ENCODE measurements around the gene KRT26. TPM values are rescaled to one million over a fixed set of nuclear protein-coding genes. Genes with fewer than 3 reads are reported as not detected.

The KRT26 gene
- total and polyA plus RNA-seq, 2 of the 4 experiments (the other 2 are of a cell fraction): not detected

DNA sequence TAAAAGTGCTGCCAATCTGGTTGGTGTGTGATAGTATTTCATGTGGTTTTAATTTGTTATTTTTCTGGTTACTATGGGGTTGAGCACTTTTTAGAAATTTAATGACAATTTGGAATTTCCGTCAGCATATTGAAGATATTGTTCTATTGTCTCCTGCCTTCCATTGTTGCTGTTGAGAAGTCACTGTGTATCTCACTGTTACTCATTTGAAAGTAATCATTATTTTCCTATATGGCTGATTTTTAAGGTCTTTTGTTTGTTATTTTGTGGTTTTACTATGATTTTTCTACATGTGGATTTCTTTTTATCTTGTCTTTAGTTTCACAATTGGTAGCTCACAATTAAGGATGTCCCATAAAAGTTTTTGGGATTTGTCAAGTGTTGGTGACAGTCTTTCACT, 8.2 kb downstream of the KRT26 start:
- H3K18ac ChIP-seq (ENCODE audit: low read depth, low read length): no peak overlapping the region
- H2BK15ac ChIP-seq (ENCODE audit: low read depth, low read length): no peak overlapping the region
- H2AK9ac ChIP-seq (replicated peaks; ENCODE audit: low read depth, low read length, poor library complexity): no peak overlapping the region
- H2BK120ac ChIP-seq (ENCODE audit: low read depth, low read length): no peak overlapping the region
- dilution Hi-C loops (cut with HindIII; ENCODE audit: low sequenced_read_pairs, unreplicated experiment): no loop called here
- no peak overlapping the region for H3K4me3 ChIP-seq (ENCODE audit: insufficient read depth, low read depth, low read length)
- no peaks in the 10 kb centered on the region for H3K4me1 ChIP-seq (ENCODE audit: control insufficient read depth, insufficient read depth, low read length)
- peaks cover 7% of the 10 kb centered on the region for H3K27me3 ChIP-seq (ENCODE audit: control insufficient read depth, insufficient read depth, low read length)
- no peaks in the 10 kb centered on the region for H3K79me1 ChIP-seq (ENCODE audit: low read depth in 1 of 2, low read length in 2 of 2)
- no peak for TF ChIP-seq CEBPB (IDR thresholded peaks at IDR 0.05; ENCODE audit: low read depth, low read length)
- no peak overlapping the region for H3K9ac ChIP-seq (ENCODE audit: low read depth, low read length)
- BruUV-seq (replicated peaks): no TSS peak
- H3K56ac ChIP-seq (ENCODE audit: extremely low read depth, insufficient read depth, low read length): no peak overlapping the region
- H2BK20ac ChIP-seq (ENCODE audit: low read depth, low read length): no peak overlapping the region
- no peak overlapping the region for H3K4me2 ChIP-seq (ENCODE audit: low read depth, low read length)
- peaks cover 10% of the 10 kb centered on the region for H3K9me3 ChIP-seq (ENCODE audit: control insufficient read depth, insufficient read depth, low read length)
- H3K9me1 ChIP-seq (ENCODE audit: insufficient read depth, low read length): no peaks in the 10 kb centered on the region
- no CpG with 5 or more reads among the region's 1 CpG for WGBS, 2 experiments (ENCODE audit: extremely low coverage in 2 of 2, insufficient read length in 1 of 2)
- ChIA-PET POLR2A (ENCODE audit: unreplicated experiment) (no interaction called here), CTCF (no interaction called here)
- H3K4ac ChIP-seq (ENCODE audit: low read depth, low read length): no peak overlapping the region
- no peak overlapping the region for H2BK5ac ChIP-seq (ENCODE audit: low read depth, low read length, poor library complexity, severe bottlenecking)
- no peaks in the 10 kb centered on the region for H3K36me3 ChIP-seq (ENCODE audit: control insufficient read depth, insufficient read depth, low read length)
- H2AFZ ChIP-seq (replicated peaks; ENCODE audit: low read length, poor library complexity): no peak overlapping the region
- no peak for DNase-seq
- no peak for ATAC-seq (ENCODE audit: low read depth)
- no peak overlapping the region for H4K91ac ChIP-seq (ENCODE audit: insufficient read depth, low read depth, low read length)
- H4K20me1 ChIP-seq (ENCODE audit: insufficient read depth, low read length): no peaks in the 10 kb centered on the region
- in situ Hi-C loops (cut with MboI; ENCODE audit: low sequenced_read_pairs): no loop called here
- H3K23ac ChIP-seq (ENCODE audit: low read depth, low read length): no peak overlapping the region
- H4K8ac ChIP-seq (ENCODE audit: low read depth in 2 of 2, low read length in 2 of 2): no peak overlapping the region
- no peak overlapping the region for H3K27ac ChIP-seq (ENCODE audit: insufficient read depth, low read length)
- H4K5ac ChIP-seq (ENCODE audit: low read depth, low read length): no peak overlapping the region
- intact Hi-C loops (cut with micrococcal nuclease): no loop called here
- no peak overlapping the region for H2AK5ac ChIP-seq (ENCODE audit: low read depth, low read length)
- no peak overlapping the region for H3K14ac ChIP-seq (replicated peaks; ENCODE audit: low read depth, low read length)
